Esophagus muscularis mucosa (tissue), 3 donors: Measurements from ENCODE around the gene GRK3.

Source experiments
- POLR2A ChIP-seq: fragments of 450-650 bp; IDR thresholded peaks from one replicate; pipeline ENCODE4 v1.6.1; 2017; ENCODE audit warnings: antibody characterized with exemption, moderate library complexity, mild to moderate bottlenecking, low read depth
- POLR2AphosphoS5 ChIP-seq, 2 donors: sonication (generic); formaldehyde crosslinking; IDR thresholded peaks; one replicate each; pipeline ENCODE4 v1.6.1; 2017; ENCODE audit warnings: antibody characterized with exemption in 2 of 2
- TF ChIP-seq, protein P1 (sequence below), 3 experiments: fragments of 200-600 bp in 2 of 3; fragments of 450-650 bp in 1 of 3; sonication (generic) in 2 of 3; IDR thresholded peaks; one replicate each; pipeline ENCODE4 v1.5.1; 2017 to 2019; ENCODE audit warnings: antibody characterized with exemption in 3 of 3, mild to moderate bottlenecking in 2 of 3, moderate library complexity in 1 of 3

- TF ChIP-seq POLR2A (no peak), POLR2AphosphoS5 (IDR thresholded peaks at IDR 0.05) (no peak)
- TF ChIP-seq, protein P1, sequence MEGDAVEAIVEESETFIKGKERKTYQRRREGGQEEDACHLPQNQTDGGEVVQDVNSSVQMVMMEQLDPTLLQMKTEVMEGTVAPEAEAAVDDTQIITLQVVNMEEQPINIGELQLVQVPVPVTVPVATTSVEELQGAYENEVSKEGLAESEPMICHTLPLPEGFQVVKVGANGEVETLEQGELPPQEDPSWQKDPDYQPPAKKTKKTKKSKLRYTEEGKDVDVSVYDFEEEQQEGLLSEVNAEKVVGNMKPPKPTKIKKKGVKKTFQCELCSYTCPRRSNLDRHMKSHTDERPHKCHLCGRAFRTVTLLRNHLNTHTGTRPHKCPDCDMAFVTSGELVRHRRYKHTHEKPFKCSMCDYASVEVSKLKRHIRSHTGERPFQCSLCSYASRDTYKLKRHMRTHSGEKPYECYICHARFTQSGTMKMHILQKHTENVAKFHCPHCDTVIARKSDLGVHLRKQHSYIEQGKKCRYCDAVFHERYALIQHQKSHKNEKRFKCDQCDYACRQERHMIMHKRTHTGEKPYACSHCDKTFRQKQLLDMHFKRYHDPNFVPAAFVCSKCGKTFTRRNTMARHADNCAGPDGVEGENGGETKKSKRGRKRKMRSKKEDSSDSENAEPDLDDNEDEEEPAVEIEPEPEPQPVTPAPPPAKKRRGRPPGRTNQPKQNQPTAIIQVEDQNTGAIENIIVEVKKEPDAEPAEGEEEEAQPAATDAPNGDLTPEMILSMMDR (IDR thresholded peaks at IDR 0.05): no peak
These were observed 60.0 kb downstream of the GRK3 start for GRCh38 chr22:25624476-25624875.
